ENCODE results near the gene HOXC5. TPM values are rescaled to one million over a fixed set of nuclear protein-coding genes. Genes with fewer than 3 reads are reported as not detected.

The HOXC5 gene
- total RNA-seq, 1 experiment from 2014 or later: 1.1 TPM

DNA sequence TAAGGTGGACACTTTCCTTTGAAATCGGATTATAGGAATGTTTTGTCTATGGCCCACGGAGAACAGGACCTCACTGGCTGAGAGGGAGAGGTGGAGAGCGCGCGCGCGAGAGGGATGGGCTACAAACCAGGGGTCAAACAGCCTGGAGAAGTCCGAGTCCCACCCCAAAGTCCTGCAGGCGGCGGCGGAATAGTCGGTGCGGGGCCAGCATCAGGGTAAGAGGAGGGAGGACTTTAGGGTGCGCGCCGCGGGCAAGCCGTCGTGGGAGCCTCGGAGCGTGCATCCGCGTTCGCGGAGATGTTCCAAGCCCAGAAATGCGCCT lies 27.4 kb upstream of the HOXC5 start:
- no peak for ATAC-seq
- peaks cover 12% of the 10 kb centered on the region for H3K79me2 ChIP-seq (ENCODE audit: insufficient read depth, low read length)
- H3K9me3 ChIP-seq (ENCODE audit: control insufficient read depth in 1 of 2, insufficient read depth in 1 of 2, low read depth in 1 of 2, low read length in 2 of 2): no peaks in the 10 kb centered on the region
- ChIA-PET CTCF (interaction anchor here (0.6 to 3.5 kb wide), 21 partner anchors 10 to 363 kb away, joined by 3 to 68 read pairs (median 4); partner anchors contain the start of genes CBX5, HNRNPA1, HOXC10 and HOXC5), RAD21 (ENCODE audit: low non-redundant PET in 1 of 2, low total read pairs in 2 of 2, uncharacterized antibody in 2 of 2, unreplicated experiment in 2 of 2) (interaction anchor here (0.8 to 2.3 kb wide), 6 partner anchors 9 to 202 kb away, joined by 3 to 18 read pairs (median 6); no protein-coding TSS in a partner anchor), POLR2A (interaction anchor here (0.7 kb wide), 1 partner anchor 12 kb away, joined by 4 read pairs; no protein-coding TSS in a partner anchor)
- TF ChIP-seq SIN3A (IDR thresholded peaks at IDR 0.05; ENCODE audit: low read depth): no peak
- TF ChIP-seq, protein P1, sequence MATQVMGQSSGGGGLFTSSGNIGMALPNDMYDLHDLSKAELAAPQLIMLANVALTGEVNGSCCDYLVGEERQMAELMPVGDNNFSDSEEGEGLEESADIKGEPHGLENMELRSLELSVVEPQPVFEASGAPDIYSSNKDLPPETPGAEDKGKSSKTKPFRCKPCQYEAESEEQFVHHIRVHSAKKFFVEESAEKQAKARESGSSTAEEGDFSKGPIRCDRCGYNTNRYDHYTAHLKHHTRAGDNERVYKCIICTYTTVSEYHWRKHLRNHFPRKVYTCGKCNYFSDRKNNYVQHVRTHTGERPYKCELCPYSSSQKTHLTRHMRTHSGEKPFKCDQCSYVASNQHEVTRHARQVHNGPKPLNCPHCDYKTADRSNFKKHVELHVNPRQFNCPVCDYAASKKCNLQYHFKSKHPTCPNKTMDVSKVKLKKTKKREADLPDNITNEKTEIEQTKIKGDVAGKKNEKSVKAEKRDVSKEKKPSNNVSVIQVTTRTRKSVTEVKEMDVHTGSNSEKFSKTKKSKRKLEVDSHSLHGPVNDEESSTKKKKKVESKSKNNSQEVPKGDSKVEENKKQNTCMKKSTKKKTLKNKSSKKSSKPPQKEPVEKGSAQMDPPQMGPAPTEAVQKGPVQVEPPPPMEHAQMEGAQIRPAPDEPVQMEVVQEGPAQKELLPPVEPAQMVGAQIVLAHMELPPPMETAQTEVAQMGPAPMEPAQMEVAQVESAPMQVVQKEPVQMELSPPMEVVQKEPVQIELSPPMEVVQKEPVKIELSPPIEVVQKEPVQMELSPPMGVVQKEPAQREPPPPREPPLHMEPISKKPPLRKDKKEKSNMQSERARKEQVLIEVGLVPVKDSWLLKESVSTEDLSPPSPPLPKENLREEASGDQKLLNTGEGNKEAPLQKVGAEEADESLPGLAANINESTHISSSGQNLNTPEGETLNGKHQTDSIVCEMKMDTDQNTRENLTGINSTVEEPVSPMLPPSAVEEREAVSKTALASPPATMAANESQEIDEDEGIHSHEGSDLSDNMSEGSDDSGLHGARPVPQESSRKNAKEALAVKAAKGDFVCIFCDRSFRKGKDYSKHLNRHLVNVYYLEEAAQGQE (IDR thresholded peaks at IDR 0.05; ENCODE audit: low read depth): no peak
- no peak for TF ChIP-seq TCF7L2 (IDR thresholded peaks at IDR 0.05; ENCODE audit: borderline replicate concordance, extremely low read depth, insufficient read depth, insufficient read length)
- TF ChIP-seq RAD21 (IDR thresholded peaks at IDR 0.05; ENCODE audit: low read depth): no peak
- no peak for TF ChIP-seq EGR1 (IDR thresholded peaks at IDR 0.05; ENCODE audit: low read depth)
- TF ChIP-seq POLR2A (IDR thresholded peaks at IDR 0.05; ENCODE audit: borderline replicate concordance, extremely low read depth, insufficient read depth, insufficient read length): no peak
- TF ChIP-seq ZFX (IDR thresholded peaks at IDR 0.05): no peak
- TF ChIP-seq, protein P2, sequence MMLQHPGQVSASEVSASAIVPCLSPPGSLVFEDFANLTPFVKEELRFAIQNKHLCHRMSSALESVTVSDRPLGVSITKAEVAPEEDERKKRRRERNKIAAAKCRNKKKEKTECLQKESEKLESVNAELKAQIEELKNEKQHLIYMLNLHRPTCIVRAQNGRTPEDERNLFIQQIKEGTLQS (IDR thresholded peaks at IDR 0.05): no peak
- no peak for TF ChIP-seq ELF1 (IDR thresholded peaks at IDR 0.05; ENCODE audit: borderline replicate concordance, low read depth)
- no peak for TF ChIP-seq MAX (IDR thresholded peaks at IDR 0.05)
- TF ChIP-seq EZH2 (IDR thresholded peaks at IDR 0.05): no peak
- no peak for TF ChIP-seq CEBPB (IDR thresholded peaks at IDR 0.05; ENCODE audit: low read depth)
- no peak for TF ChIP-seq SP1 (IDR thresholded peaks at IDR 0.05; ENCODE audit: low read depth)
- TF ChIP-seq JUND (IDR thresholded peaks at IDR 0.05): no peak
- no peak for TF ChIP-seq YY1 (IDR thresholded peaks at IDR 0.05; ENCODE audit: extremely low read depth, insufficient replicate concordance, low read depth, low read length)
- TF ChIP-seq, protein P3, sequence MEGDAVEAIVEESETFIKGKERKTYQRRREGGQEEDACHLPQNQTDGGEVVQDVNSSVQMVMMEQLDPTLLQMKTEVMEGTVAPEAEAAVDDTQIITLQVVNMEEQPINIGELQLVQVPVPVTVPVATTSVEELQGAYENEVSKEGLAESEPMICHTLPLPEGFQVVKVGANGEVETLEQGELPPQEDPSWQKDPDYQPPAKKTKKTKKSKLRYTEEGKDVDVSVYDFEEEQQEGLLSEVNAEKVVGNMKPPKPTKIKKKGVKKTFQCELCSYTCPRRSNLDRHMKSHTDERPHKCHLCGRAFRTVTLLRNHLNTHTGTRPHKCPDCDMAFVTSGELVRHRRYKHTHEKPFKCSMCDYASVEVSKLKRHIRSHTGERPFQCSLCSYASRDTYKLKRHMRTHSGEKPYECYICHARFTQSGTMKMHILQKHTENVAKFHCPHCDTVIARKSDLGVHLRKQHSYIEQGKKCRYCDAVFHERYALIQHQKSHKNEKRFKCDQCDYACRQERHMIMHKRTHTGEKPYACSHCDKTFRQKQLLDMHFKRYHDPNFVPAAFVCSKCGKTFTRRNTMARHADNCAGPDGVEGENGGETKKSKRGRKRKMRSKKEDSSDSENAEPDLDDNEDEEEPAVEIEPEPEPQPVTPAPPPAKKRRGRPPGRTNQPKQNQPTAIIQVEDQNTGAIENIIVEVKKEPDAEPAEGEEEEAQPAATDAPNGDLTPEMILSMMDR (IDR thresholded peaks at IDR 0.05 in 2 of 3, conservative IDR thresholded peaks at IDR 0.05 in 1 of 3; ENCODE audit: borderline replicate concordance in 1 of 3, insufficient read depth in 1 of 3, low read depth in 2 of 3, low read length in 2 of 3): no peak
- no peaks in the 10 kb centered on the region for H4K20me1 ChIP-seq (ENCODE audit: insufficient read depth)
- no peaks in the 10 kb centered on the region for H3K9me2 ChIP-seq (ENCODE audit: insufficient read depth)
- no peak overlapping the region for H3K9ac ChIP-seq (ENCODE audit: low read length)
- no peaks in the 10 kb centered on the region for H3K27me3 ChIP-seq (ENCODE audit: insufficient read depth, low read length)
- no peak overlapping the region for H3K4me3 ChIP-seq (replicated peaks in 1 of 2; ENCODE audit: low read depth in 1 of 2, low read length in 2 of 2)
- H3K4me1 ChIP-seq (ENCODE audit: control insufficient read depth in 1 of 2, insufficient read depth in 2 of 2, low read length in 2 of 2): peaks cover 5 to 18% of the 10 kb centered on the region in 2 experiments
- DNase-seq (ENCODE audit: low read depth, low spot score): no peak
- no peak overlapping the region for H3K27ac ChIP-seq (ENCODE audit: low read depth, low read length)
- no peak overlapping the region for H3K4me2 ChIP-seq (ENCODE audit: low read length)
- H3K36me3 ChIP-seq (ENCODE audit: control insufficient read depth in 1 of 2, insufficient read depth in 2 of 2, low read length in 2 of 2): peaks cover 0 to 6% of the 10 kb centered on the region in 2 experiments; a peak in 1 of 4 replicates
- BruUV-seq (replicated peaks): no TSS peak
- no peak overlapping the region for H2AFZ ChIP-seq (ENCODE audit: low read depth, low read length, poor library complexity, severe bottlenecking)
- intact Hi-C loops (cut with micrococcal nuclease): no loop called here

All from HCT116 (cell line).